ENCODE data around the gene CARD10. TPM values are rescaled to one million over a fixed set of nuclear protein-coding genes. Genes with fewer than 3 reads are reported as not detected.

The CARD10 gene
- total and polyA plus RNA-seq, 2 of the 13 experiments (the other 11 are each of a cell fraction or from before 2014, with no cell fraction given) = 35.2 to 55.8 TPM

- no peak for DNase-seq (ENCODE audit: low spot score)
- no TSS peak for BruUV-seq (replicated peaks)
- peak; percentile 73 for TF ChIP-seq AGO2 (optimal IDR thresholded peaks at IDR 0.05; ENCODE audit: low read depth, low read length)
- no peak for TF ChIP-seq RFXANK (CRISPR knock-in tag; IDR thresholded peaks at IDR 0.05)
- TF ChIP-seq PCBP1 (IDR thresholded peaks at IDR 0.05; ENCODE audit: borderline replicate concordance, low read depth, low read length) = 0 out of 2 replicates have a peak, but pooled peaks have one; percentile 57
- TF ChIP-seq PRDM15 (CRISPR knock-in tag; IDR thresholded peaks at IDR 0.05) = peak; percentile 87
- Histone ChIP-seq H3K9me3 (ENCODE audit: low read length) (no peaks in the 10 kb centered on the region), H3K27me3 (ENCODE audit: control insufficient read depth in 1 of 2, insufficient read depth in 2 of 2, low read length in 2 of 2) (peaks cover 0 to 14% of the 10 kb centered on the region in 2 experiments; a peak in 1 of 5 replicates), H3K27ac (ENCODE audit: extremely low read length, insufficient read depth, low read length) (no peak overlapping the region), H3K4me2 (ENCODE audit: low read depth, low read length) (peak overlapping the region; percentile 71), H3K9ac (ENCODE audit: insufficient read depth, low read depth, low read length) (no peak overlapping the region), H3K79me2 (ENCODE audit: insufficient read depth, low read length) (no peaks in the 10 kb centered on the region), H3K4me3 (replicated peaks in 1 of 3; ENCODE audit: insufficient read depth in 1 of 3, low read depth in 2 of 3, low read length in 3 of 3) (peak overlapping the region in 2 of 3 experiments; percentile 11 to 60; a peak in 2 of 6 replicates), H3K4me1 (ENCODE audit: insufficient read depth, low read length) (peaks cover 94% of the 10 kb centered on the region), H3K36me3 (replicated peaks in 1 of 2; ENCODE audit: control insufficient read depth in 1 of 2, insufficient read depth in 2 of 2, low read length in 2 of 2) (peaks cover 0 to 5% of the 10 kb centered on the region in 2 experiments; a peak in 2 of 5 replicates), H4K20me1 (ENCODE audit: insufficient read depth, low read length) (no peaks in the 10 kb centered on the region), H2AFZ (ENCODE audit: low read length) (no peak overlapping the region)
- intact Hi-C loops (cut with micrococcal nuclease; ENCODE audit: unreplicated experiment) (no loop called here), in situ Hi-C loops (cut with HindIII; ENCODE audit: extremely low pct_ligation_motif_present, low pct_unique_long_range_greater_than_20kb) (no loop called here)
- POLR2A ChIA-PET = interaction anchor here (1.2 to 1.3 kb wide), 2 partner anchors 14 to 76 kb away, joined by 3 to 5 read pairs; no protein-coding TSS in a partner anchor
- 73% methylated on average over 13 of the region's 26 CpGs for WGBS (ENCODE audit: low lambda C conversion rate)
- ATAC-seq = no peak; the same call in 1 of the 3 replicates
- CTCF ChIA-PET (ENCODE audit: low intra/inter-chr PET ratio, low total read pairs) = no interaction called here
- no peak for FAIRE-seq
These were observed 33.6 kb downstream of the CARD10 start for GRCh38 chr22:37485395-37486223.

All from HepG2 (cell line).